Gastrocnemius medialis (tissue), 4 donors: ENCODE results near the gene ELAVL2.

ENCODE experiments used
- POLR2A ChIP-seq, 2 donors: fragments of 450-650 bp; IDR thresholded peaks; one replicate each; pipeline ENCODE4 v1.6.1; 2017; ENCODE audit warnings: antibody characterized with exemption in 2 of 2, mild to moderate bottlenecking in 2 of 2, moderate library complexity in 2 of 2
- TF ChIP-seq, protein P1 (sequence below), 5 experiments: fragments of 450-650 bp in 3 of 5; fragments of 200-600 bp in 2 of 5; sonication (generic) in 2 of 5; IDR thresholded peaks in 4 of 5; conservative IDR thresholded peaks in 1 of 5; 1 replicate in 4 of 5; 2 replicates in 1 of 5; pipeline ENCODE4 v1.5.1; 2016 to 2019; ENCODE audit warnings: antibody characterized with exemption in 5 of 5, mild to moderate bottlenecking in 3 of 5, moderate library complexity in 3 of 5

DNA sequence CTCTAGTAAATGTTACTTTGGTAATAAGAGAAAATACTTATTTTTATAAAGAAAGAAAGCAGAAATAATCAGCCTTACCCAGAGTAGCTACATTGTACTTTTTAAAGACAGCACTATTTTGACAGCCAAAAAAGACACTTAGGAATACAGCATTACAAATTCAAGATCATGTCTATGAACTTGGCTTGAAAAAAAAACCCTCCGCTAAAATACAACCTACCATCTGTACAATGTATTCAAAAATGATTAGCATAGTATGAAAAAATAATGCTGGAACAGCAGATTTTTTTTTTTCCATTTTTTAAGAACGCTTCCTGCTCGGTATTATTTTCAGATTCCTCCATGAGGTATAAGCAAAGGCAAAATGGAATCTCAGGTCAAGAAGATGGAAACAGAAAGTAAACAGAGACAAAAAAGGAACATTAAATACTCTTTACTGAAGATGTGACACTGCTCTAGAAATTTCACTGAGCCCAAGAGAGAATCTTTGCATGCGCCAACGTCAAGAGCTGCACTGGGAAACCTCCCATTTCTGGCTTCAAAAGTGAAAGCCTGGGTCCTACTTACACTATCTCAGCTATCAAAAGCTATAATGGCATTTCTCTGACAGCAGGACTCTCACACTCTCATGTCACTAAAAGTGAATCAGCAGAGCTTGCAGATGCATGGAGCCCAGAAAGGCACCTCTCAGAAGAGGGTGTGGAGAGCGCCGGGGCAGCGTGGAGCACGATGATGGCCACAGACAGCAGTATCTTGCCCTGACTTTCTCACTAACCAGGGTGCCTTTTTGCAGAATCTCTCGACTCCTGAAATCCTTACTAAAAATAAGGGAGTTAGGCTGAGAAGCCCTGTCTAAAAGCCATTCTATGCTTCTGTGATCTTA, 167.4 kb downstream of the ELAVL2 start:
- TF ChIP-seq POLR2A (IDR thresholded peaks at IDR 0.05) = no peak
- TF ChIP-seq, protein P1, sequence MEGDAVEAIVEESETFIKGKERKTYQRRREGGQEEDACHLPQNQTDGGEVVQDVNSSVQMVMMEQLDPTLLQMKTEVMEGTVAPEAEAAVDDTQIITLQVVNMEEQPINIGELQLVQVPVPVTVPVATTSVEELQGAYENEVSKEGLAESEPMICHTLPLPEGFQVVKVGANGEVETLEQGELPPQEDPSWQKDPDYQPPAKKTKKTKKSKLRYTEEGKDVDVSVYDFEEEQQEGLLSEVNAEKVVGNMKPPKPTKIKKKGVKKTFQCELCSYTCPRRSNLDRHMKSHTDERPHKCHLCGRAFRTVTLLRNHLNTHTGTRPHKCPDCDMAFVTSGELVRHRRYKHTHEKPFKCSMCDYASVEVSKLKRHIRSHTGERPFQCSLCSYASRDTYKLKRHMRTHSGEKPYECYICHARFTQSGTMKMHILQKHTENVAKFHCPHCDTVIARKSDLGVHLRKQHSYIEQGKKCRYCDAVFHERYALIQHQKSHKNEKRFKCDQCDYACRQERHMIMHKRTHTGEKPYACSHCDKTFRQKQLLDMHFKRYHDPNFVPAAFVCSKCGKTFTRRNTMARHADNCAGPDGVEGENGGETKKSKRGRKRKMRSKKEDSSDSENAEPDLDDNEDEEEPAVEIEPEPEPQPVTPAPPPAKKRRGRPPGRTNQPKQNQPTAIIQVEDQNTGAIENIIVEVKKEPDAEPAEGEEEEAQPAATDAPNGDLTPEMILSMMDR (IDR thresholded peaks at IDR 0.05 in 4 of 5, conservative IDR thresholded peaks at IDR 0.05 in 1 of 5) = no peak
